NCI-H2107 treated with DMSO at 0.1 percent for 48 hours (cell line): ENCODE results near the gene IFIT1.
"Not testable (repeated sequence)": the region's sequence is repeated elsewhere in the genome, so short reads cannot be mapped to it uniquely, and the experiment has no call there.

Experiments used
- DNase-seq: peaks from one replicate; lab custom pipeline; 2025; ENCODE audit not compliant: unreplicated experiment; lab: John Stamatoyannopoulos, UW

The IFIT1 gene, protein sequence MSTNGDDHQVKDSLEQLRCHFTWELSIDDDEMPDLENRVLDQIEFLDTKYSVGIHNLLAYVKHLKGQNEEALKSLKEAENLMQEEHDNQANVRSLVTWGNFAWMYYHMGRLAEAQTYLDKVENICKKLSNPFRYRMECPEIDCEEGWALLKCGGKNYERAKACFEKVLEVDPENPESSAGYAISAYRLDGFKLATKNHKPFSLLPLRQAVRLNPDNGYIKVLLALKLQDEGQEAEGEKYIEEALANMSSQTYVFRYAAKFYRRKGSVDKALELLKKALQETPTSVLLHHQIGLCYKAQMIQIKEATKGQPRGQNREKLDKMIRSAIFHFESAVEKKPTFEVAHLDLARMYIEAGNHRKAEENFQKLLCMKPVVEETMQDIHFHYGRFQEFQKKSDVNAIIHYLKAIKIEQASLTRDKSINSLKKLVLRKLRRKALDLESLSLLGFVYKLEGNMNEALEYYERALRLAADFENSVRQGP

DNA sequence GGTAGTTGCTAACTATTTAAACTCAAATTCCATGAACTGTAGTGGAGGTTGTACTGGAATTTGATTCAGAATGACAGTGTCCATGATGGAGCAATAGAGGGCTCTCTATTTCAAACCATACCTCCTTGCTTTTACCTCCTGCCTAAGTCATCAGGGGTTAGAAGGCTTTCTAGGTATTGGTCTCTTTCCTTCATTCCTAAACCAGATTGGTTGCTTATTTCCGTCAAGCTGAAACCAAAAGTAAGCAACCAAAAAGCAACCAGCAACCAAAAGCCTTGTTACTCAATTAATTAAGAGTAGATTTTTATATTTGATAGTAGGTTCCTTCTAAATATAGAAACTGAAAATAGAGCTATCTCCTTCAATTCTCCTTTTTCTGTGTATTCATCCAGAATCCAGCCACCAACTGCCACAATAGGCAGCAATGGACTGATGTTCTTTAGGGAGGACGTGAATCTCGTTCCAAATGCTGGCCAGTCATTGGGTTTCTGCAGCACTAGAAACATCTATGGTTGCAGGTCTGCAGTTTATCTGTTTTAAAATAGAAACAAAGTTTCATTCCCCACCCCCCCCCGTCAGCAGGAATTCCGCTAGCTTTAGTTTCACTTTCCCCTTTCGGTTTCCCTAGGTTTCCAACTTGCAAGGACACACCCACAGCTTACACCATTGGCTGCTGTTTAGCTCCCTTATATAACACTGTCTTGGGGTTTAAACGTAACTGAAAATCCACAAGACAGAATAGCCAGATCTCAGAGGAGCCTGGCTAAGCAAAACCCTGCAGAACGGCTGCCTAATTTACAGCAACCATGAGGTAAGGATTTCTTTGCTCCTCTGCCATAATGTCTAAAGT lies at the start of gene IFIT1:
Gene IFIT1 (plus strand): TSS at position 717 of the 850 bp plus-strand sequence. CDS start 90 bp downstream, at position 807.
- DNase-seq = peak; percentile 44

DNA sequence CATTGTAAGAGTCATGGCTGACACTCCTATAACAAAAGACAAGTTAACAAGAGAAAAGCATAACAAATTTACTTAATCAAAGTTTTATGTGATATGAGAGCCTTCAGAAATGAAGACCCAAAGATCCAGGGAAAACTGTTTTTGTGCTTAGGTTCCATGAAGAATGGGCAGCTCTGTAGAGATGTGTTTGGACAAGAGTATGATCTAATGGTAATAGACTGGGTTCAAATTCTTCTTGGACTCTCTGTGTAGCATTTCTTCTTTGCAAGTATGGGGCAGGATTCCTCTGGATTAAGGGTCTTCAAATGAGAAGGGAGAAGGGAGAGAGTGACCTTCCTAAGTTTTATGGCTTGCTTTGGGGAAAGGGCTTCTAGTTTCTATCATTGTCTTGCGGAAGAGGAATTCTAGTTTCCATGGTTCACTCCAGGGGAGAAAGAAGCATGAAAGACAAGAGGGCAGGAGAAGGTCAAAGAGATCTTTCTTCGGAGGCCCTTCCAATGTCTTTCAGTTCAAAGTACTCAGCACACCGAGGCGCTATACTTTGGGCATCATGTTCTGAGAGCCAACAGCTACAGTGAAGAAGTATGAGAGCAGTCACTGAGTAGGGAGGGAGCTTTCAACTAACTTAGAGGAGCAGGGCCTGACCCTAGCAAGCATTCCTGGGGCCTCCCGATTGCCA lies 49.2 kb upstream of the IFIT1 start:
- DNase-seq = no peak

DNA sequence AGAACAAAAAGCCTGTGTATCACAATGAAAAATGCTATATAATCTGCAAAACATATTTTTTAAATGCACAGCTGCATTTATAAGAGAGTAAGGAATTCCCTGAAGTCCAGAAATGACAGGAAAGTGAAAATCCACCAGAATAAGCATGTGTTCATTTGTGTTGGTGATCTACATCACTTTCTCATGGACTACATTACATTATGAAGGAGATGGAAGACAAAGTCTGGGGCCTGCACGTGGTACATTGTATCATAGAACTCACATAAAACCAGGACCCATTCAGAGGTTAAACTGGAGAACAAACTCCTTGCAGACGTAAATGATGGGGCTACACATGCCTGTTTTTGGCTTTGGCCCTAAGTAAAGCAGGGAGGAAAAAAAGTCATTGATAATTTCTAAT lies 48.3 kb upstream of the IFIT1 start:
- DNase-seq = no peak

DNA sequence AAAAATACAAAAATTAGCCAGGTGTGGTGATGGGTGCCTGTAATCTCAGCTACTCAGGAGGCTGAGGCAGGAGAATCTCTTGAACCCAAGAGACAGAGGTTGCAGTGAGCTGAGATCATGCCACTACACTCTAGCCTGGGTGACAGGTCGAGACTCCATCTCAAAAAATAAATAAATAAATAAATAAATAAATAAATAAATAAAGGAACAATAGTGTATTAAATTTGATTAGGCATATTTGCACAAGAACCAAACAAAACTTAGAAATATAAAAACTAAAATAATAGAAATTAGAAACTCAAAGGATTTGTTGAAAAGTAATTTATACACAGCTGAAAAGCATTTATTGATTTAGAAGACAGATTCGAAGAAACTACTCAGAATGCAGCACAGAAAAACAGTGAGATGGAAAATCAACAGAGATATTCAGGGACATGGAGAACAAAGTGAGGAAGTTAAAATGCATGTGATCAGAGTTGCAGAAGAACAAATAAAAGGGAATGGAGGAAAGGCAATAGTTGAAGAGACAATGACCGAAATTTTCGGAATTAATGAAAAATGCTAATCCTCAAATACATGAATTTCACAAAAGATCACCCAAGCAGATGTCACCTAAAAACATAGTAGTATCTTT lies 46.9 kb upstream of the IFIT1 start:
- no peak for DNase-seq

DNA sequence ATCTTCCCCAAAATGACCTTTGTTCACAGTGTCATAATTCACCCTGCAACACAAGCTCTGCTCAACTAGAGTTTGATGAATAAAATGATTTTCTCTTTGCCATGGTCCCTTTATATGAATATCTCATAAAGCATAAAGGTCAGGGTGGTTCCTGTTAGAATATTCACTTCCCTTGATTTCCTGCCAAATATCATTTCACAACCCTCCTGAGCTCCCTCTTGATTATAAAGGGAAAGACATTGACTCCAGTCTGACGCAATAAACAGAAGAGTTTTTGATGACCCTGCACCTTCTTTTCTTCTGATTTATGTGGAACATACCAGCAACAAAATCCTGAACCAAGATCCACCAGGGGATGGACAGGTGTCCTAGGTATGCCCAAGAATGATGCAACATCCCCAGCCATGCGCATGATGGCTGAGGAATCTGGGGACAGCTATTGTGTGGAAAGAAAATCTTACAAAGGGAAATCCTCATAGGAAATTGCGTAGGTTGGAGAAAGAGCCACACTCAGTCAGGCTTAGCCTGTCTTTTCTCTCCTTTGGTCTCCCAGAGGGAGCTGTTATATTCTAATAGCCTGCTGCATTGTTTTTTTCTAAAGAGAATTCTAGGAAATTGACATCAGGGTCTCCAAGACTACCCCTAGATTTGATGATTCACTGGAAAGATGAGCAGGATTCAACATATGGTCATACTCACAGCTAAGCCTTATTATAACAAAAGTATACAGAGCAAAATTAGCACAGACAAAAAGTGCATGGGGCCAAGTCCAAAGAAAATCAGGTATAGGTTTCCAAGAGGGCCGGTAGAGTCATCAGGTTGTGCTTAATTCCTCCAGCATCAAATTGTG lies 45.8 kb upstream of the IFIT1 start:
- no peak for DNase-seq

DNA sequence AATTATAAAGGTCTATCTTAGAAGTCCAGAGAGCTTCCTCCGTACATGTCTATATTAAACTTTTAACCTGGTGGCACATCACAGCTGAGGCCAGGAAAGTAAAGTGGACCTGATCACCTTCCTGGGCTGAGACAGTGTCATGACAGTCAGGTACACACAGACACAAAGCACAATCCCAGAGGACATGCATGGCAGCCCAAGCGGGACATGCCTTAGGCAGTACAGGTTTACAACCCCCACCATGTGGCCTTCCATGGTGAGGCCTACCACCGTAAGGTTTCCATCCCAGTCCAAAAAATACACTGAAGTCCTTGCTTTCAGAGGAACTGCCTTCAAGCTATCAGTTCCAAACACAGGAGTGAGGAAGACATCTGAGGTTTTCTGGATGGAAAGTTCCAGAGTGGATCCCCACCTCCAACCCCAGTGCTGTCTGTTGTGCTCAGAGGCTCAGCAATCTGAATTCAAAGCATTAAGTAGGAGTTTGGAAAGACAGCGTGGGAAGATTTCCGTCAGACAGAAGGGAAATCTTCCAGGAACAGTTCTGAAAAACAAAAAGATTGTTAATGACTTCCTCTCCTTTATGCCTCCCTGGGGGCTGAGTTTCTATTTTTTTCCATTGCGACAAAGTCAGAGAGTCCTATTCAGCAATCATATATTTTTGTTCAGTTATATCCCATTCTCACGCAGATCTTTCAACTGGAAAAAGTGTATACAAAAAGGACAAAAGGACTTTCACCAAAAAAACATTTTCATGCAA lies 44.5 kb upstream of the IFIT1 start:
- no peak for DNase-seq

DNA sequence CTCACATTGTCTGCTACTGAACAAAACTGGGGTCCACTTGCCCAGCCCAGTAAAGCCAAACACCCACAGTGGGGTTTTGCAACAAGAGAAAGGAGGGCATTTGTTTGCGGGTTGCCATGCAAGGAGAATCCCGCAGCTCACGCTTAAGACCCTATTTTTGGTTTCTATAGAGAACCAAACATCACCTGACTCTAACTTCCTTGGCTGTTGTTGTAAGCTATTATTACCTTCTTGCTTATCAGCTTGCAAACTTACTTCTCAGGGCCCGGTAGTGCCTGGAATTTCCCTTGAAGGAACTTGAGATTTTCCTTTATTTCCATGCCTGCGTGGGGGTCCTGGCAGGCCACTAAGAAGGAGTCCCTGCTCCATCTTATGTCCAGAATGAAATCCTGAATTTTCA lies 43.9 kb upstream of the IFIT1 start:
- no peak for DNase-seq

DNA sequence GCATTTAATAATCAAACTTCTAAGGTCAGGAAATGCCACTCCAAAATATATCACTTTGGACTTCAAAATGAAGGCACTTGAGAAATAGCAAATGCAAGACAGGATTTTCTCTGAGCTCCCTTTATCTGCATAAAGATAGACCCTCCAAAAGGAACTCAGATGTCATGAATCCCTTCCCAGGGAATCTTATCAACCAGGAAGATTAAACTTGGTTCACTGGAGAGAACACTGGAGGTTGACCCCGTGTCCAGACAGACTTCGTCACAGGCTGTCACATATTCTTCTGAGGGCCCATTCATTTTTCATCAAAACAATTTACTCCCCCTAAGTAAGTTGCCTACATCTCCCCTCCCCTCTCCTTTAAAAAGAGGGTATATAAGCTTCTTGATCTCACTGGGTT lies 43.4 kb upstream of the IFIT1 start:
- no peak for DNase-seq

DNA sequence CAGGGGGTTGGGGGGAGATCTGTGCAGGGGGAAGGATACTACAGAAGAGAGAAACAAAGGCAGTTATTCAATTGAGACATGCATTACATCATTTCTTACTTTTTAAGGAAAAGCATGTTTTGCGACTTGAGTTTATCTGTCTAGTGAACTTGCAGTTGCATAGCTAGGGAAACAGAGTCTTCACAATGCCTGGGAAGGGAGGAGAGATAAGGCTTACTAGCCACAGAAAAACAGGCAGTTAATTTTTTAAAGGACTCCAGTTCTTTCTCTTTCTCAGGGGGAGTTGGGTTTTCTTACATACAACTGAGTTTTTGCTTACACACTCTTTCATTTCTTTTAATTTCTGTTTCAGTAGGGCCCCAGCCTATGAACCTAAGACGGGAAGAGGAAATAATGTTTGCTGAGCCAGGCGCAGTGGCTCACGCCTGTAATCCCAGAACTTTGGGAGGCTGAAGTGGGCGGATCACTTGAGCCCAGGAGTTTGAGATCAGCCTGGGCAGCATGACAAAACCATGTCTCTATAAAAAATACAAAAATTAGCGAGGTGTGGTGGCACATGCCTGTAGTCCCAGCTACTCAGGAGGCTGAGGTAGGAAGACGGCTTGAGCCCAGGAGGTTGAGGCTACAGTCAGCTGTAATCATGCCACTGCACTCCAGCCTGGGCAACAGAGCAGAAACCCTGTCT lies 41.6 kb upstream of the IFIT1 start:
- DNase-seq = not testable (repeated sequence)

DNA sequence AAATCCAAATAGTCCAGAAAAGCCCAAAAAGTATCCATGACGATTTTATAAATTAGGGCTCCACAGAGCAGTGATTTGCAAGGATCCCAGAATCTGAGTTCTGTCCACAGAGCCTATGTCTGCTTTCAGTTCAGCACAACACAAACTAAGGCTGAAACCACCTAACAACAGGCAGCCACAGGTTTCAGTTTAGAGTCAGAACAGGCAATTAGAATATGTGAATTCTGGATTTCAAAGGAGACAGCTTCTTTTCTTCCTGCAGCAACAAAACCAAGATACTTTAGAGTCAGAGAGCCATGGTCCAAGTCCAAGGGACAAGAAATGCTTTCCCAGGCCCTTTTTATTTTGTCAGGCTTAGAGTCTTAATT lies 41.0 kb upstream of the IFIT1 start:
- no peak for DNase-seq

DNA sequence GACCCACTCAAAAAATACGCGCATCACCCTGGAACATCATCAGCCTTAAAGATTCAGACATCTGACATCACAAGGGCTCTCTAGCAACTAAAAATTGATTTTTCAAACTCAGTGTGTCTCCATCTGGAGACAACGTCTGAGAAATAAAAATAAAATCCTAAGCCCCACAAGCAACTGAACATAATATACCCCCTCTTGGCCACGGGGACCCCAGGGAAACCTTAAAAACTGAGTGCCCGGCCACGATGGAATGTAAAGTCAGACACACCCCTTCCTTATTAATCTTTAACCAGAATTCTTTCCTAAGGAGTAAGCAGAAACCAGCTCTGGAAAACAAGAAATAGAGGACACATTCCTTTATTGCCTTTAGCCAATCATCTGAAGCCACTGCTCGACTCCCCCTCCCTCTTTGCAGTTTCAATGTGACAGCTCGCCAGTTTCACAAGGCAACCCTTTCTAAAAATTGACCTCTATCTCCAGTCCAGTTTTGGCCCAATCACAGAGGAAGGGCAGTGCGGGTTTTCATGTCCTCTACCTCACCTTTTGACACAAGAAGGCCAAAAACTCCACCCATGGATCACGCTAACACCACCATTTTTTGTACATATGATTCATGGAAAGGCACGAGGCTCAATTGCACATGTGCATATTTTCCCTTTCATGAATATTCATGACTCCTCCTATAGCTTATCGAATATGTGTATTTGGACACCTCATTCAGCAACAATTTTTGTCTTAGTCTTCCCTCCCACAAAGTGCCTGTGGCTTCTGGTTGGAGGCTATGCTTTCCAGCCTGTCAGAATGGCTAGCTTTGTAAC lies 40.4 kb upstream of the IFIT1 start:
- no peak for DNase-seq

DNA sequence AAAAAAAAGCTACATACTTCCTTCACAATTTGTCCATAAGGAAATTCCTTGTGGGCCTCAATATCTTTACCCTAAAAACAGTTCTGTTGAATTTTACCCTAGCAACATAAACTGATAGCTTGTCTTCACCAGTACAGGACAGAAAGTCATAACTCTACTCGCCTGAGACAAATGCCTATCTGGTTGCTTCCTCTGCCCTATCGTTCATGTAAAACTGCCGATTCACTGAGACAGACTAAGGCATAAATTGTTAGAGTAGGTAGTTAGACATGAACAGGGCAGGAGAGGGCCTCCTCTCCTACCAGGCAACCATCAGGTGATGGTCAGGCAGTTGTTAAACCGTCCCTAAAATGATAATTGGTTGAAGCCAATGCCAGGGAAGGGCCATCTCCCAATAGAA lies 39.6 kb upstream of the IFIT1 start:
- DNase-seq = no peak

DNA sequence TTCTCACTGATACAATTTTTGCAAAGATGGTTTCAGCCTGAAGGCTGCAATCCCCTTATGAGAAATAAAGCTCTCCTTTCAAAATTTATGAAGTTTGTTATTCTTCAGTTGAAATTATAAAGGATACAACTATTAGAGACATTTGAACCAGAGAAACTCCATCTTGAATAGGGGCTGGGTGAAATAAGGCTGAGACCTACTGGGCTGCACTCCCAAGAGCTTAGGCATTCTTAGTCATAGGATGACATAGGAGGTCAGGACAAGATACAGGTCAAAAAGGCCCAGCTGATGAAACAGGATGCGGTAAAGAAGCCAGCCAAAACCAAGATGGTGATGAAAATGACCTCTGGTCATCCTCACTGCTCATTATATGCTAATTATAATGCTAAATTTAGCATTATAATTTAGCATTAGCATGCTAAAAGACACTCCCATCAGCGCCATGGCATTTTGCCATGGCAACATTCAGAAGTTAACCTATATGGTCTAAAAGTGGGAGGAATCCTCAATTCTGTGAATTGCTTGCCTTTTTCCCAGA lies 37.0 kb upstream of the IFIT1 start:
- DNase-seq = no peak

DNA sequence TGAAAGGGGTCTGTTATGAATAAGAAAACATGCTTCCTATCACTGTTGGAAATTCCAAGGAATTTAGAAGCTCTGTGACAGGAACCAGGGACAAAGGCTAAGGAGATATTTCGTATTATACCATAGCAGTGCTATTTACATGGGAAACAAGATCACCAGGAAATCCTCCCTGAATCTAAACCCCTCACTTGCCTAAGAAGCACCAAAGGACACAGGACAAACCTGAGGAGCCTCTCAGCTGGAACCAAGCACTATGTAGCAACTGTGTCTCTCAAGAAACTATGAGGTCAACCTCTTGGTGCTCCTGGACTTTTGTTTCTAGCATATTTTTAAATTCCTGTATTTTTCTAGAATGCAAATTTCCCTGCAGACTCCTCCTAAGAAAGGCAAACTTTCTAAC lies 35.3 kb upstream of the IFIT1 start:
- no peak for DNase-seq

DNA sequence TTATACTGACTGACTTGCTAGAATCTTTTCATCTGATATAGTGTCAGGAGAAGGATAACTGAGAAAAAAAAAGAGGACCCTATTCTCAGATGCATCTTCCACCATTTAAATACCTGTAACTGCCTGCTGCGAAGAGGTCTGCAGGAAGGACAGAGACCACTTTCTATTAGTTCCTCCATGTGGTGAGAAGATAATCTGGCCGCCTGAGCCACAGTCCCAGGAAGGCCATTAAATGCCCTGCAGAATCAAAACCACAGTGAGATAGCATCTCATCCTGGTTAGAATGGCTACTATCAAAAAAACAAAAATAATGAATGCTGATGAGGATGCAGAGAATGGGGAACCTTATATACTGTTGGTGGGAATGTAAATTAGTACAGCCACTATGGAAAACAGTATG lies 34.4 kb upstream of the IFIT1 start:
- no peak for DNase-seq

DNA sequence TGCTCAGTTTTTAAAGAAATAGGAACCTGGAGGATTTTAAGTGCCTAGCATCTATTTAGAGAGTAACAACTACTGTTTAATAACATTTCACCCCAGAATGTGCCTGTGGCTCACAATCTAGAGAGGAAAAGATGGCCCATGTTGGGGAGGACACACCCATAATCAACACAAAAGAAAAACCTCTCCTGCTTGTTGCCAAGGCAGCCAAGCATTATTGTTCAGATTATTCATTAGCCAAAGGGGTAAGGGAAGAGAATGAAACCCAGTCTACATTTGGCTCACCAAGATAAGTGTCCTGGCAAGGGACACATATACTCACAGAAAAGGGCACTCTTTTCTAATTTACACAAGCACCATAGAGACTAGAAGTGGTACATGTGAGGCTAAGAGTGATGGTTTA lies 32.3 kb upstream of the IFIT1 start:
- no peak for DNase-seq

DNA sequence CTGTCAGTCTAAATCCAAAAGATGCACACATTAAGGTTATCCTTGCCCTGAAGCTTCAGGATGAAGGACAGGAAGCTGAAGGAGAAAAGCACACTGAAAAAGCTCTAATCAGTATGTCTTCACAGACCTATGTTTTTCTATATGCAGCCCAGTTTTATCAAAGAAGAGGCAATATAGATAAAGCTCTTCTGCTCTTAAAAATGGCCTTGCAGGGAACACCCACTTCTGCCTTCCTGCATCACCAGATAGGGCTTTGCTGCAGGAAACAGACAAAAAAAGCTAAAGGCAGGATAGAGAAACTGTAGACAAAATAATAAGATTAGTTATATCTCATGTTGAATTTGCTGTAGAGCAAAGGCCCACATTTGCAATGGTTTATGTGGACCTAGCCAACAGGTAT lies 29.5 kb upstream of the IFIT1 start:
- DNase-seq = no peak
